Nucleus accumbens (tissue), 56 donors: Measurements from ENCODE around the gene LPAR2.
"Not testable (repeated sequence)": the region's sequence is repeated elsewhere in the genome, so short reads cannot be mapped to it uniquely, and the experiment has no call there.

Experiments
- DNase-seq, 56 donors: peaks; one replicate each; lab custom pipeline; 2025; lab: John Stamatoyannopoulos, UW

The LPAR2 gene

GRCh38 chr19:19602136-19602712 lies 25.8 kb downstream of the LPAR2 start:
- DNase-seq, result no peak

GRCh38 chr19:19600793-19601330 lies 27.2 kb downstream of the LPAR2 start:
- DNase-seq, result no peak

DNA sequence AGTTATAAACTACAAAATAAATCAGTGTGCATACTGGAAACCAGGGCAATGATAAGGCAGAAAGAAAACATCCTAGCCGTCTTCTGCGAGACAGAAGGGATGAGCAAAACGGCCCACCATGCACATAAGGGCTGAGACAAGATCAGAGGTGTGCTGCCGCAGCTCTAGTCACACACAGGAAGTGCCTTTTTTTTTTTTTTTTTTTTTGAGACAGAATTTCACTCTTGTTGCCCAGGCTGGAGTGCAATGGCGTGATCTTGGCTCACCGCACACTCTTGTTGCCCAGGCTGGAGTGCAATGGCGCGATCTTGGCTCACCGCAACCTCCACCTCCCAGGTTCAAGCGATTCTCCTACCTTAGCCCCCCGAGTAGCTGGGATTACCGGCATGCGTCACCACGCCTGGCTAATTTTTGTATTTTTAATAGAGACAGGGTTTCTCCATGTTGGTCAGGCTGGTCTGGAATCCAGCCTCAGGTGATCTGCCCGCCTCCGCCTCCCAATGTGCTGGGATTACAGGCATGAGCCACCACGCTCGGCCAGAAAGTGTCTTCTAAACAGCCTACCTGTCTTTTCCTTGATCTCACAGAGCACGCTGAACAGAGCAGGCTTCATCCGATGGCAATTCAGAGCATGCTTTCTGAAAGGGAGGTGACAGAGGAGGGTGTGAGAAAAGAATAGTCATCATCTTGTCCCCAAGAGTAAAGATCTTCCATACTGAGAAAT lies 29.1 kb downstream of the LPAR2 start:
- not testable (repeated sequence) for DNase-seq

DNA sequence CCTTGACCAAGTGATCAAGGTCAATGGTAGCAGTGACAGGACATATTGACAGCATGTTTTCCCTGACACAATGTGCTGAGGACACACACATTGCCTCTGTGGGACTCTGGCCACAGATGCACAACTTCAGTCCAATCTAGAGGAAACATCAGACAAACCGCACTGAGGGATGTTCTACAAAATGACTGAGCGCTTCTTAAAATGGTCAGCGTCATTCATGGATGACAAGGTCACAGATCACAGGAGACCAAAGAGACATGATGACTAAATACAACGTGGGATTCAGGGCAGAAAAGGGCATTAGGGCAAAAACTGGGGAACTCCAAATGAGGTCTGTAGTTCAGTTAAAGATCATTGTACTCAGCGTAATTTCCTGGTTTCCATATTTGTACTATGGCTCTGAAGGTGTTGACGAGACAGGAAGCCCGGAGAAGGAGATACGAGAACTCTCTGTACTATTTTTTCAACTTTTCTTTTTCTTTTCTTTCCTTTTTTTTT lies 30.2 kb downstream of the LPAR2 start:
- no peak for DNase-seq

DNA sequence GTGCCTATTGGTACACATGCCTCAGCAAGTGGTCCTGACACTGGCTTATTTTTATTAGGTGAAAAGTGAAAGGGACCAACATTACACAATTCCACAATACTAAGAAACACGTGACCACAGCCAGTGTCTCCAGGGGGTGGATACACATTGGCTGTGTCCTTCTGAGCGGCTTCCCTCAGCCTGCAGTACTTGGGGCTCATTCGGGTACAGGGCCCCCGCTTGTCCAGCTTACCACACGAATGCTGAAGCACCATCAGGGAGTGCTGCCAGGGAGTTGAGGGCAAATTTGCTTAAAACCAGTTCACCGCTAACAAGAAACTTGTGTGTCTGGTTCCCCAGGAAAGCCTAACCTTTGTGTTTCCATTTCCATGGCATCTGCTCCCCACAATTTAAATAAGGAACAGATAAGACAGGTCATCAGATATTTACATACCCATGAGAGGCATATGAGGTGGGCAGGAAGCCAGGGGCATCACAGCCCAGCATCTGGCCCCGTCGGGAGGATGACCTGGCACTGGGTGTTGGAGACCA lies 32.8 kb downstream of the LPAR2 start:
- peak in 1 of 56 donors; percentile 4 for DNase-seq

DNA sequence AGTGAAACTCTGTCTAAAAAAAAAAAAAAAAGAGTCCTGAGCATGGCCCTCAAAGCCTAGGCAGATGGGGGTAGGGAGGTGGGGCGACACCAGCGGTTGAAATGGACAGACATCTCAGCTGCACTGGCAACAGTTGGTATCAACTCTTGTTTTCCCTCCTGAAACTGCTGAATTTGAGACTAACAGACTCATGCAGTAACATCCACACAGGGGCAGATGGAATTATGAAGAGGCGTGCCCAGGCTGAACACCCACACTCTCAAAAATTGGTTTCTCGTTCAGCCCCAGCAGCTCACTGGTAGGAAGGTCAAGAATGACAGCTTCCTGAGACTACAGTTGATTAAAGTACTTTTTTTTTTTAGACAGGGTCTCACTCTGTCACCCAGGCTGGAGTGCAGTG lies 33.6 kb downstream of the LPAR2 start:
- DNase-seq, result no peak

DNA sequence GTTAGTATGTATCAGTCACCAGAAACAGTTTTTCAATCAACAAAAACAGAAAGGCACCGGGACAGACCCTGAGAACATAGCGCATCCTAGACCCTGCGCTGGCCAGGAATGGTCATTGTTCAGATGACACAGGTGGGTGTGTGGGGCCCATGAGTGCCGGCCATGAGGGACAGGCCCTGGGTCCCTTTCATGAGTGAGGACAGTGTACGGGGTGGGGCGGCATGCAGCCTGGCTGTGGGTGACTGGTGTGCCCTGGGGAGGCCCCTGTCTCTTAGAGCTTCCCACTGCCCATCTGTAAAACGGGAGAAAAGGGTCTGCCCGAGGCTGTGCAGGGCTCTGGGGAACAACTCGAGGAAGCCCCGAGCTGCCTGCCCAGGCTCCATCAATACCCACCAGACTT lies 35.3 kb downstream of the LPAR2 start:
- DNase-seq, result no peak

DNA sequence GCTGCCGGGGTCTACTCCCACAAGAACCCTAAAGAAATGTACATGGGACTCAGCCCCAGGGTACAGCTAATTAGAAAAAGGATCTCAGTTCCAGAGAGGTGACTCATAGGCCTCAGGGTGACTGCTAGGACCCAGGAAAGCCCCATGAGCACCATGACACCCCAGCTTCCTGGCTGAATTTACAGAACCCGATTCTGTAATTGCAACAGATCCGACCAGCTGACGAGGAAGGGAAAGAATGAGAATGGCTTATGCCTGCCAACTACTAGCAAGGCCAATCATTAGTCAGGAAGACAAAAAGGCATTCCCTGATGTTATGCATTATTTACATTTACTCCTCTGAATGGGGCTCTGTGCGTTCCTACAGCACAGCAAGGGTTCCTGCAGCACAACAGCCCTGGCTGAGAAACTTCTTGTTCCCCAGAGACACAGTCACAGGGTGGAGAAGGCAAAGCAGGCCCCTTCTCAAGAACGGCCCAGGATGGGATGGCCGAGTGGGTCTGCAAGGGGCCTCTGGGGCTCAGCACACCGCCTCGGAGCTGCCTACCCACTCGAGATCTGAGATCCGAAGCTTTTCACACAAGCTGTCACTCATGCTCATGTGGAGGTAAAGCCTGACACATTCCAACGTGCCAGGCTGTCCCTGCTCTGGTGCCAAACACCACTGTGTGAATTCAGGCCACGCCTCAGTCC lies 36.7 kb downstream of the LPAR2 start:
- DNase-seq, result peak in 1 of 56 donors; percentile 25

- no peak for DNase-seq
These were observed 39.5 kb downstream of the LPAR2 start for GRCh38 chr19:19588546-19588945.

GRCh38 chr19:19587771-19588170 lies 40.2 kb downstream of the LPAR2 start:
- DNase-seq, result peak in 2 of 56 donors; percentile 3 to 4

DNA sequence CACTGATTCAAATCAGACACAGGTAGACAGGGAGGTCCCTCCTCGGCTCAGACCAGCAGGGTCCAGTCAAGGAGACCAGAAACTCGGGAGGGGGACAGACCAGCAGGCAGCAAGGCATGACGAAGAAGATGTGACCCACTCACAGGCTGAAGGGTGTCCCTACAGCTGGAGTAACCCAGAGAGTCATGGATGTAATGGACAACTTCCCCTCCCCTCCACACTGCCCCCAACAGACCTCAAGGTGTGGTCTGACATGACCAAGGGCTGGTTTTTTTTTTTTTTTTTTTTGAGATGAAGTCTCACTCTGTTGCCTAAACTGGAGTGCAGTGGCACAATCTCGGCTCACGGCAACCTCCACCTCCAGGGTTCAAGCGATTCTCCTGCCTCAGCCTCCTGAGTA lies 43.7 kb downstream of the LPAR2 start:
- no peak for DNase-seq

DNA sequence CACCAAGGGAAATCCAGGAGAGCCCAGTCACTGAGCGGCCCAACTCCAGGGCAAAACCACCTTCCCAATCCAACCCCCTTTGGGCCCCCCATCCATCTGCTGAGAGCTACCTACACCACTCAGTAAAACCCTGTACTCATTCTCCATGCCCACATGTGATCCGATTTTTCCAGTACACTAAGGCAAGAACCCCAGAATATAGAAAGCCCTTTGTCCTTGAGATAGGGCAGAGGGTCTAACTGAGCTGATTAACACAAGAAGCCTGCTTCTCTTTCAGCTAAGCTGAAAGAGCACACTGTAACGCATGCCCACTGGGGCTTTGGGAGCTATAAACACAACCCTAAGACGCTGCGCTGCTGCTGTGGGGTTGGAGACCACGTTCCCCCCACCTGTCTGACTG lies 45.5 kb downstream of the LPAR2 start:
- no peak for DNase-seq

DNA sequence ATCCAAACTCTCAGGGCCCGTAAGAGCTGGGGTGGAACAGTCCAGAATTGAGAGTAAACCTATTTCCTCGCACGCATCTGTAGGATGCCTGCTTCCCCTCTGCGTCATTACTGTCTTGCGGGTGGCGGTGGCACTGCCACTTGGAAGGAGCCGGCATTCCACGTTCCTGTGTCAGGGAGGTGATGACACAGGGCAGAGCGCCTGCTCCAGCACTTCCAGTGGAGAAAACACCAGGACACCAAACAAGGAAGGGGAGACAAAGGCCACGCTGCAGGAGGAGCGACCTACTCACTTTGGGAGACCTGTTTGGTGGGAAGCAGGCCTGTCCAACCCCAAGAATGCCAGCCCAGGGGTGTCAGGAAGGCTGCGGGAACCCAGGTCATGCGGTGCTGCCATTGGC lies 46.6 kb downstream of the LPAR2 start:
- DNase-seq, result no peak

- no peak for DNase-seq
These were observed 47.6 kb downstream of the LPAR2 start for GRCh38 chr19:19580418-19580817.

- no peak for DNase-seq
These were observed 48.3 kb downstream of the LPAR2 start for GRCh38 chr19:19579533-19580361.

DNA sequence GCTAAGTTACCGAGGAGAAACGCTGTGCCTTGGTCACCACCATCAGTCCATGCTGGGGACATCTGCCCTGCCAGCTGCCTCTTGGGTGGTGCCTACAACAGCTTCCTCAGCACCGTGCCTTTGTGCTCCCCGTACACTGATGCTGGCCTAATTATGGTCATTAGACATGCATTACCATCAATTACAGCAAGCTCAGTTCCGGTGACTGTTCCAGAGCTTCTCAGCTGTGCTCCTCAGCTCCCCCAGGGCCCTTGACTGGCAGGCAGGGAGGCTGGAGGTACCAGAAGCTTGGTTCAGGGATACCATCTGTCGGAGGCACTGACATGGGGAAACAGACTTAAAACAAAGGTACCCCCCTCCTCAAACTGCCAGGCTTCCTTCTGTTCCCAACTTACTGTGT lies 49.8 kb downstream of the LPAR2 start:
- no peak for DNase-seq

- no peak for DNase-seq
These were observed 52.6 kb downstream of the LPAR2 start for GRCh38 chr19:19575411-19575810.
